GM21529 (cell line): ENCODE data around the gene SH3BP4.

Source experiments
- ATAC-seq: cut with Tn5 transposase; IDR thresholded peaks from one replicate; pipeline ENCODE4 v1.9.1; 2021; ENCODE audit not compliant: unreplicated experiment

Gene SH3BP4, protein sequence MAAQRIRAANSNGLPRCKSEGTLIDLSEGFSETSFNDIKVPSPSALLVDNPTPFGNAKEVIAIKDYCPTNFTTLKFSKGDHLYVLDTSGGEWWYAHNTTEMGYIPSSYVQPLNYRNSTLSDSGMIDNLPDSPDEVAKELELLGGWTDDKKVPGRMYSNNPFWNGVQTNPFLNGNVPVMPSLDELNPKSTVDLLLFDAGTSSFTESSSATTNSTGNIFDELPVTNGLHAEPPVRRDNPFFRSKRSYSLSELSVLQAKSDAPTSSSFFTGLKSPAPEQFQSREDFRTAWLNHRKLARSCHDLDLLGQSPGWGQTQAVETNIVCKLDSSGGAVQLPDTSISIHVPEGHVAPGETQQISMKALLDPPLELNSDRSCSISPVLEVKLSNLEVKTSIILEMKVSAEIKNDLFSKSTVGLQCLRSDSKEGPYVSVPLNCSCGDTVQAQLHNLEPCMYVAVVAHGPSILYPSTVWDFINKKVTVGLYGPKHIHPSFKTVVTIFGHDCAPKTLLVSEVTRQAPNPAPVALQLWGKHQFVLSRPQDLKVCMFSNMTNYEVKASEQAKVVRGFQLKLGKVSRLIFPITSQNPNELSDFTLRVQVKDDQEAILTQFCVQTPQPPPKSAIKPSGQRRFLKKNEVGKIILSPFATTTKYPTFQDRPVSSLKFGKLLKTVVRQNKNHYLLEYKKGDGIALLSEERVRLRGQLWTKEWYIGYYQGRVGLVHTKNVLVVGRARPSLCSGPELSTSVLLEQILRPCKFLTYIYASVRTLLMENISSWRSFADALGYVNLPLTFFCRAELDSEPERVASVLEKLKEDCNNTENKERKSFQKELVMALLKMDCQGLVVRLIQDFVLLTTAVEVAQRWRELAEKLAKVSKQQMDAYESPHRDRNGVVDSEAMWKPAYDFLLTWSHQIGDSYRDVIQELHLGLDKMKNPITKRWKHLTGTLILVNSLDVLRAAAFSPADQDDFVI

DNA sequence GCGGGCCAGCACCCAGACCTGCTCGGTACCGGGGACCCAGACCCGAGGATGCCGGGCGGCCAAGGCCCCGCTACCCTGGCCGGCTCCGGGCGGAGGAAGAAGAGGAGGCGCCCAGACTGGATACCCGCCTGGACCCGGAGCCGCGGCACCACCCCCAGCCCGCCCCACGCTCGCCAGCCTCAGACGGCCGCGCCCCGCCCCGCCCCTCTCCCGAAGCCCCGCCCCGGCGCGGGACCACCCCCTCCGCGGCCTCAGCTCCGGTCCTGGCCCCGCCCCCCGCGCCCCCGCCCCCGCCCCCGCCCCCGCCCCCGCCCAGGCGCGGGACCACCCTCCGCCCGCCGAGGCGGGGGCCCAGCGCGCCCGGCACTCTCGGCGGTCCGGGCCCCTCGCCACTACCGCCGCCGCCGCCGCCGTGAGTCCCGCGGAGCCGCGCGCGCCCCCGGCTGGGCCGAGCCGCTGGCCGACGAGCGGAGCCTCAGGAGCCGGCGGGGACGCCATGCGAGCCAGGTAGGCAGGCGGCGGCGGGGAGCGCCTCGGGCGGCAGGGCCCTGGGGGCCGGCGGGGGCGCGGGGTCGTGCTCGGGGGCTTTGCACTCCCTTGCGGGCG lies at the start of gene SH3BP4:
TSS of gene SH3BP4 (plus strand) at position 354 of the 606 bp plus-strand sequence. CDS start 82,986 bp downstream, outside the sequence.
- no peak for ATAC-seq

DNA sequence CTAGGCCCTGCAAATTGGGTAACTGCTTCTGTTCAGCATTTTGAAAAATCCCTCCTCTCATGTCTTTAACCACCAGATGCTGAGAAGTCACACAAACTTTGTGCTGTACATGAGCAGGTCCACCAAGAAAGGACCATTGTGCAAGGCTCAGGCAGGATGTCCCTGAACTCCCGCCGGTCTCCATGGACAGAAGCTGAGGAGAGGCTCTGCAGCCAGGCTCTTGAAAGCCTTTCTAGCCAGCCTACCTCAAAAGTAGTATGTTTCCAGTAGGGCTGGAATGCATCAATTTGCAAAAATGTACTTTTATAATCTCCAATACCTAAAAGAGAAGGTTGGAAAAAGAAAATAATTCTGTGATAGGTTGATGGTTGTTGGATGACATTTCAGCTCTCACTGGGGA lies 47.0 kb upstream of the SH3BP4 start:
- no peak for ATAC-seq

DNA sequence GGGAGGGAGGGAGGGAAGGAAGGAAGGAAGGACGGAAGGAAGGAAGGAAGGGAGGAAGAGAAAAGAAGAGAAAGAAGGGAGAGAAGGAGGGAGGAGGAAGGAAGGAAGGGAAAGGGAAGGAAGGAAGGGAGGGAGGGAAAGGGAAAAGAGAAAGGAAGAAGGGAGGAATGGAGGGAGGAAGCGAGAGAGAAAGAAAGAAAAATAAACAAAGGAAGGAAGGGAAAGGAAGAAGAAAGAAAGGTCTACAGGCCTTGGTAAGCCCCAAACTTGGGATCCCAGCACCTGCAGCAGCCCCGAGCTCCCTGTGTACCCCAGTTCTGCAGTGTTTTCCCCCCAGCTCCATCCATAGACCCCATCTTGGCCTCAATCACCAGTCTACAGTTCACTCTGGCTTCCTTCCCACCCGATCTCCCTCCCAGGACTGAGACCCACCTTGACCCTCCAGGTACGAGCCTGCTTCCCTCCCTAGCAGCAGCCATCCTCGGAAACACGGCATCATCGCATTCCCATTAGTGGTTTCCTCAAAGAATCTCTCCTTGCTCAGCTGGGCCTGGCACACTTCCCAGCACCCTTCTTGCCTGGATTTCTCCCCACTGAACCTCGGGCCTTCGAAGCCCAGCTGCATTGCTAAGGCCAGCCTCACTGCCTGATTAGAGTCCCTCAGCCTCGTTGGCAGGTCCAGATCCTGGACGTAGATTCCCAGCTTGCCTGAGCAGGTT lies 46.1 kb upstream of the SH3BP4 start:
- ATAC-seq, result no peak

DNA sequence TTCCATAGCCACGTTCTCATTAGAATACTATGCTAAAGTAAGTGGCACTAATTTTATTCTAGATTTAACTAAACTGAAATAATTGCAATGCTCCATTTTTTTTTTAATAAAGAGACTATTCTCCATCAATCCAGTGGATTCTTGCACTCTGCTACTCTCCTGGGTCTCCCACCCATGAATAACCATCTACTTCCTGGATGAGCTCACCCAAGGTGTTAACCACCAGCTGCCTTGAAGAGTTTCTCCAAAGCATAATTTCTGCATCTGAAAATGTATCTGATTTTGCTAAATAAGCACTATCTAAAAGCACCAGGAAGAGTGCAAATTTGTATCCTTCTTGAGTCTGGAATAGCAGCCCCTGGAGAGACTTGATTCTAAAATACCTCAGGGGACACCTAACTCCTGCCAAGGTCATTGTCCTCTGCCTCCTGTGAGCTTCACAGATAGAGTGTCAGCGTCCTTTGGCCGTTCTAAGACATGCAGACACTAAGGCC lies 41.6 kb upstream of the SH3BP4 start:
- ATAC-seq, result no peak

DNA sequence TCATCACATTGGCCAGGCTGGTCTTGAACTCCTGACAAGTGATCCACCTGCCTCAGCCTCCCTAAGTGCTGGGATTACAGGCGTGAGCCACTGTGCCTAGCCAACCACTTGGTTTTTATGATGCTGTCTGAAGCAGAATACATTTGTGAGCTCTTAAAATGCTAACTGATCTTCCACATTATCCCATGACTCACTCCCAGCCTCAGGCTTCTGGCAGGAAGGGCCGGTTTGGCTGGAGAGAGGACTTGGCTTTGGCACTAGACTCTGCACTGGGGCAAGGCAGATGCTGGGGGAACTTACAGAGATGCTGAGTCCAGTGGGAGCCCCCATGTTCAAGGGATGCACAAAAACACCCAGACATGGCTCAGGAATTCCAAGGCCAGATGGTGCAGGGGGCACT lies 40.5 kb upstream of the SH3BP4 start:
- no peak for ATAC-seq

DNA sequence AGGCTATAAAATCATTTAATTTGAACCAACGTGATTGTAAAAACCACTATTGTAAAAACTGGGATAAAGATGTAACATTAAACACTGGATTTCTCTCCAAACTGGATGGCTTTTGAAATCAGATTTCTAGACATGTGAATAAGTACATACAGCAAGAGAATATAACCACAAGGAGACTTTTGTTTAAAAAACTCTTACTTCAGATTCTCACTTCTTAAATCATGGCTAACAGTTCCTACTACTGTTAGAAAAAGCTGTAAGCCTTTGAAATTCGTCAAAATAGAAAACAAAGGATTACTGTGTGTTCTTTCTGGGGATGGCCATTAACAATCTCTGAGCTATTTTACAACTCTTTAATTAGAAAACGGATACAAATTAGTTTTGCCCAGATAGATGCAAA lies 39.4 kb upstream of the SH3BP4 start:
- ATAC-seq, result no peak

DNA sequence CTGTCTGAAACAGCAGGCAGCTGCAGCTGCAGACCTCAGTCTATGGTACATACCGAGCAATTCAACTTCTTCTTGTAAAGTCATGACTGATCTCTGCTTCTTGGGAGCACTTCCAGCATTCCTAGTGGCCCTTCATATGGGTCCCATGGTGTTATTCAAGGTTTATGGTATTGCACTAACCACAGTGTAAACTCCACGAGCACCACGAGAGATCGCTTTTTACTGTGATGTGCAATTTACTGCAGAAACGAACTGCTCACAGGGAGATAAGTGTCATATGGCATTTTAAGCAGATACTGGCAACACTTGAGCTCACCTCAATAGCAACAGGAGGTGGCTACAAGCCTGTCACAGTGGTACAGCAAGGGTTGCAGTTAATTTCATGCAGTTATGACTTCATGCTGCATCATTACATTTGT lies 38.6 kb upstream of the SH3BP4 start:
- ATAC-seq, result no peak

DNA sequence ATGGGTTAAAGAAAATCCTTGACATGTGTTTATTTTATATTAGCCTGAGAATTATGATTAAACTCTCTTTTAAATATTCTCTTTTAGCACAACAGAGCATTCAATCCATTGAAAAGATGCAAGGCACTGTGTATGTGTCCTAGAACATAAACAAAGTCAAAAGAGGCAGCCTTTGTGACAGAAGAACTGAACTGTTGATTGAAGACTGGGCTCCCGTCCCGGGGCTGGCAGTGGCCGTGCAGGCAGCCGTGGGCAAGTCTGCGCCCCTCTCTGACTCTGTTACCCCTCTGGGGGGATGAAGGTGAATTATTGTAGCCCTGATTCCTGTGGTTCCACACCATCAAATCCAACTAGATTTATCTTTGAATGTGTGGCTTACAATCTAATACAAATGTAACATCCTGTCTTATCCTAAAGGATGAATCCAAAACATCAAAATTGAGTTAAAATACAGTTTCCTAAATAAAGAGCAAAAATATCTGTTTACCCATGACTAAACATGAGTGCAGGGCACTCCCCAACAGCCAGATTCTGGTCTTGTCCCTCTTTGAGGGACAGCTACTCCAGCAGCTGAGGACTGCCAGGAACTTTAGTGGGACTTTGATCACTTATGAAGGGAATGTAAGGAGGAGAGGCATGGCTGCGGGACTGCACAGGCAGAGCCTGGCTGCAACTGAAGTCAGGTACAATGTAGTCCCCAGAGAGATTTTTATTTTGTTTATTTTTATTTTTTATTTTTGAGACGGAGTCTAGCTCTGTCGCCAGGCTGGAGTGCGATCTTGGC lies 37.3 kb upstream of the SH3BP4 start:
- no peak for ATAC-seq

DNA sequence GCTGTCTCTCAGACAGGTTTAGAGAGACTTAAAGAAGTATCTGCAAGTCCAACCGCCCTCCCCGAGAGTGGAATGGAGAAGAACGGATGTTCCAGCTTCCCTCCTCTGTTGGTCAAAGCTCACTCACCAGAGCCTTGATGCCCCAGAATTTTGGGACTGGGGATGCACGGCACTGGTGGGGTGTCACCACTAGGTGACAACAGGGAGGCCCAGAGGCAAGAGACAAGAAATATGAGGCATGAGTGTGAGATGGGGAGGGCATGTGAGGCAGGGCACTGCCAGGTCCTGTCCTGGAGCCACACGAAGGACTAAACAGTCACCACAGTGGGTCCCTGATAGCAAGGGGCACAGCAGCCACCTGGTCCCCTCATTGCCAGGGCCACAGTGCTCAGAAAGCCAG lies 35.1 kb upstream of the SH3BP4 start:
- no peak for ATAC-seq

DNA sequence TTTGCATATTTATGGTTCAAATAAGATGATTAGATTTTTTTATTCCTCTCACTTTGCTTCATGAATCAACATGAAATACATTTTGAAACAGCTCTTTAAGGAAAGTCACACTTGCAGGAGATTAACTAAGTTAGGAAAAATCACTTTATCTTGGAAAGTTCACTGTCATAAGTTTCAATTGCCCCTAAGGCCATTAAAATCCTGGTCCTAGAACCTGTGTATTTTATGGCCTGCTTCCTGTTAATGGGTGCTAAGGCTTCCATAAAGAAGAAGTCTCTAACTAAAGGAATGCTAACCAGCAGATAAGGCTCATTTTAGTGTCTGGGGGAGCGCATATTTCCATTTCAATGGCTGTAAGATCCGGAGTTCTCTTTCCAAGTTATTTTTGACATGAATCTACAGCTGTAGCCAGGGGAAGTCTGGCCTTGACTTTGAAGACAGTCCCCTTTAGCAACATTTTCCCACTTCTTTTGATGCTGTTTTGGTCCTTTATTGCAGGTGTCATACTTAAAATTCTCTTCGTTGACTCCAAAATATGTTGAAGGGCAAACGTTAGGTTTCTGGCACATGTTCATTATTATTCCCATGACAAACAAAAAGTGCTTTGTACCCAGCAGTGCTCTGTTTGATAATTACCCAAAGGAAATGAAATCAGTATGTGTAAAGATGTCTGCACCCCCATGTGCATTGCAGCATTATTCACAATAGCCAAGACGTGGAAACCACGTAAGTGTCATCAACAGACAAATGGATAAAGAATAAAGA lies 34.4 kb upstream of the SH3BP4 start:
- no peak for ATAC-seq

DNA sequence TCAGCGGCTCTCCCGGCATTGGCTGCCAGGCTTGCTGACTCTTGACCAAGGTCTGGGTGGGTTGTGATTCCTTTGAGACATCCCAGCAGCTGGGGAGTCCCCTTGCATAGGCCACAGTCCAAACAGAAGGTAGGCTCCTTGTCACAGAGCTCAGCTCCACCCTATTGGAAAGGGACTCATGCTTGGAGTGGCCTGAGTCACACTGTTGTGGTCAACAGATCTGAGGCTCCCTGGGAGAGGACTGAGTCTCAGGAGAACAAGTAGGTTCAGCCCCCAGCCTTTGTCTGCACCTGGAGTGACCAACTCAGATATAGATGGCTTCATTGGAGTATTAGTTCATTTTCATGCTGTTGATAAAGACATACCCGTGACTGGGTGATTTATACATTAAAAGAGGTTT lies 32.1 kb upstream of the SH3BP4 start:
- ATAC-seq, result no peak

DNA sequence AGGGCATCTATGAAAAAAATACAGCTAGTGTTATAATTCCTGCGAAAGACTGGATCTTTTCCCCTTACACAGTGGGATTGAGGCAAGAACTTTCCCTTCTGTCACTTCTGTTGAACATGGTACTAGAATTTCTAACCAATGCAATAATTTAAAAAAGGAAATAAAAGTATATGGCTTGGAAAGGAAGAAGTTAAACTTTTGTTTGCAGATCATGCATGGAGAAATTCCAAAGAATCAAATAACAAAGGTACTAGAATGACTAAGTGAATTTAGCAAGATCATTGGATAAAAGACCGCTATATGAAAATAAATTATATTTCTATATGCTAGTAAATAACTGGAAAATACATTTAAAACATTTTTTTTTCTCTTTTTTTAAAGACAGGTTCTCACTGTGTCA lies 31.0 kb upstream of the SH3BP4 start:
- ATAC-seq, result no peak

DNA sequence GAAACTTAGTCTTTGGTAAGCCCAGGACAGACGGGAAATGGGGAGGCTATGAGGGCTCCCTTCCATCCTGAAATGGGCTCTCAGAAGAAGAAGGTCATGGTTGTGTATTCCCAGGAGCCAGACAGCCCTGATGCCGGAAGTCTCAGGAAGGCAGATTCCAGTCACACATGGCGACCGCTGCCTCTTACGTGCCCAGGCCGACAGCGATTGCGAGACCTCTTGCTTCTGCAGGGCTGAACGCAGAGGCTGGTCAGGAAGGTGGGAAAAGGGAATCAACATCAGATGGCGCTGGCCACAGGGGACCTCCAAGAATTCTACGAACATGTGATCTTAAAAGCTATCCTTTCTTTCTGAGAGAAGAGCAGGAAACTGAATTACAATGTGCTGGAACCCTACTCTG lies 22.8 kb upstream of the SH3BP4 start:
- ATAC-seq, result no peak

DNA sequence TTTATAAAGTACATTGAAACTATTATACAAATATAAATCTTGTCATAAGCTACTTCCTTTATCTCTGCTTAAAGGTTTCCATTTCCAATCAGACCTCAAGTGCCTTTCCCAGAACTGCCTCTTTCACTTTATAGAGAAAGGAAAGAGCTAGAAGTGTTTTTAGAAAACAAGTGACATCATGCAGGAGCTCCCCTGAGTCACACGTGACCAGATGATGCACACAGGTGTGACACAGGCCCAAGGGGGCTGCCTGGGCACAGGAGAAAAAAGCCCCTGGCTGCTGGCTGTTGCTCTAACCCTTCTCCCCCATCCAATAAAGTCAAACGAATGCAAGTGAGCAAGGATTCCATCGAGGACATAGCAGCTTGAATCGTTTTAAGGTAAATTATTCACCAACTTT lies 21.4 kb upstream of the SH3BP4 start:
- no peak for ATAC-seq

DNA sequence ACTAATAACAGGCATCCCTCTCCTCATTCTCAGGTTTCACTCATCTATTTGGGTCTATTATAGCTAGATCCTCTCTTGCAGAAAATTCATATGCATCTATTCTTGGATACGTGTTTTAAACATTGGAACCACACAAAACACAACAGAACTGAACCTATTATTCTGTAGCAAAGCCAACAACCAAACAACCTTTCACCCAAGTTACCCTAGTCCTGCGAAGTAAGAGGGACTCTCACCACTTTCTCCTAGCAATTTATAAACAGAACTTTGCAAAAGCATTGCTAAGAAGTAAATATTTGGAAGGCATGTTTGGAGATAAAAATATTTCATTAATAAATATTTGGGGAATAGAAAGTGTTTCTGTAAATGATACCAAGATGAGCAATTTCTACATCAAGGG lies 20.4 kb upstream of the SH3BP4 start:
- no peak for ATAC-seq

DNA sequence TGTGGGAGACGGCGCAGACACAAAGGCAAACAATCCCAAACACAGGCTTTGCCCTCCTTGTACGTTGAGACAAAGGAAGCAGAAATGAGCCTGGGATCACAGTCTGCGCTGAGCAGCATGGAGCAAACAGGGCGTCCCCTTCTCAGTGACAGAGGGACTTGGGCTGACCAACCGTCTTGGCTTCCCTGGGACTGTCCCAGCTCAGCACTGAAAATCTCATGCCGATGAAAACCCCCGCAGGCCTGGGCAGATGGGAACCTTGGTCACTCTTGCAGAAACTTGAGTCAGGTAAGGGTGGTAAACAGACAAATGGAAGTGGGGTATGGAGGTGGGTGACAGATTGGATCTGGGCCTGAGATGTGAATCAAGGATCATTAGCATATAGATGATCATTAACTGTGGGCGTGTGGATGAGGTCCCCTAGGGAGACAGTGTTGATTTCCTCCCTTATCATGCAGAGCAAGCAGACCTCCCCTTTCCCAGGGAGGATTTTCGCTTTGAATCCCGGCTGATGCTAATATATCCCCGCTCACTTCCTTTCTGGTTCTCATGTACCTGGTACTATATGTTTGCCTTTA lies 19.1 kb upstream of the SH3BP4 start:
- no peak for ATAC-seq

DNA sequence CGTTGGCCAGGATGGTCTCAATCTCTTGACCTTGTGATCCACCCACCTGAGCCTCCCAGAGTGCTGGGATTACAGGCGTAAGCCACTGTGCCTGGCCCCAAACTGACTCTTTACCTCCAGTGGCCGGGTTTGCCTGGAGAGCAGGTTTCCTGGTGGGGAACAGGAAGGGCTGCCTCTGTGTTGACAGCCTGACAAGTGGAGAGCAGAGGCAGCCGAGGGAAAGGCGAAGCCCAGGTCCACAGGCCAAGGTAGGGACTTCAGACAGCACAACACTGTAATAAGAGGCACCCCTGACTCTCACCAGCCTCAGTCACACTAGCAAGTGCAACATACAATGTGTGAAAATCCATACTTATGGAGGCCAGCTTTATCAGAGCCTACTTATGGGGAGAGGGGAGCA lies 16.5 kb upstream of the SH3BP4 start:
- no peak for ATAC-seq

DNA sequence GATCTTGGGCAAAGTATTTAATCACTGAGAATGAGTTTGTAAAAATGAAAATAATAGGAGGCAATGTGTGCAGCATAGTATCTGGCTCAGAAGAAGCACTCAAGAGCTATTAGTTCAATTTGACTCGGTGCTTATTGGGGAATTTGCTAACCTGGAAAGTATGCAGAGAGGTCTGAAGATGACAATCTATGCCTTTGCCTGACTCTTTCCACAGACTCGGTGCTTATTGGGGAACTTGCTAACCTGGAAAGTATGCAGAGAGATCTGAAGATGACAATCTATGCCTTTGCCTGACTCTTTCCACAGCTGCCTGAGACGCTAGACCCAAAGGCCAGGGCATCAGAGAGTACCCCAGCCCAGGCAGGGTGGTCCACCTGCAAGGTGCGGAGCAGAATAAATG lies 12.2 kb upstream of the SH3BP4 start:
- ATAC-seq, result no peak

DNA sequence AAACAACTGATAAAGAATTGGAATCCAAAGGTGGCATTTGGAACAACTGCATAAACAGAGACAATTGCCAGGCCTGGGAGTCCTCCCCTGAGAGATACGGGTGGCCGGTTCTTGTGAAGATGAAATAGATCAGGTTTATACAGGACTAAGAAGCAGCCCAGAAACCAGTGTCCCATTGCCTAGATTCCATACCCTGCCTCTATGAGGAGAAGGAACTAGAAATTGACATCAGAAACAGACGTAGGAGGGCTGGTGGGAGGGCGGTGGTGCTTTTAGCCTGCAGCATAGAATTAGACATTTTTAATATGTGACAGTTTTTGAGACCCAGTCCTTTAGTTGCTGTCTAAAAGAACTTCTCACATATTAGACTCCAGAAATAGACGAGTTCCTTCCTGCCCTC lies 11.8 kb upstream of the SH3BP4 start:
- ATAC-seq, result no peak
